Activated naive CD8-positive, alpha-beta T cell (primary cell): ENCODE results near the gene AP2M1.

Experiments
- H3K27ac Mint-ChIP-seq: one replicate; pipeline ENCODE4 v1.8.0; 2021; ENCODE audit warnings: mixed read lengths
- H3K27me3 Mint-ChIP-seq: one replicate; pipeline ENCODE4 v1.8.0; 2021; ENCODE audit warnings: mixed read lengths
- H3K36me3 Mint-ChIP-seq: one replicate; pipeline ENCODE4 v1.8.0; 2021; ENCODE audit warnings: mixed read lengths
- H3K4me1 Mint-ChIP-seq: one replicate; pipeline ENCODE4 v1.8.0; 2021; ENCODE audit warnings: low read depth, mixed read lengths
- H3K4me3 Mint-ChIP-seq: one replicate; pipeline ENCODE4 v1.8.0; 2021; ENCODE audit warnings: mild to moderate bottlenecking, mixed read lengths
- H3K9me3 Mint-ChIP-seq: one replicate; pipeline ENCODE4 v1.8.0; 2021; ENCODE audit warnings: low read depth, mixed read lengths

Gene AP2M1

GRCh38 chr3:184181596-184181995 lies 6.9 kb downstream of the AP2M1 start:
- no peak overlapping the region for H3K27ac Mint-ChIP-seq
- H3K27me3 Mint-ChIP-seq = no peaks in the 10 kb centered on the region
- no peaks in the 10 kb centered on the region for H3K9me3 Mint-ChIP-seq
- H3K4me3 Mint-ChIP-seq = no peak overlapping the region
- H3K4me1 Mint-ChIP-seq = peaks cover 29% of the 10 kb centered on the region
- H3K36me3 Mint-ChIP-seq = peaks cover 6% of the 10 kb centered on the region

GRCh38 chr3:184183679-184184078 lies 9.0 kb downstream of the AP2M1 start:
- H3K4me1 Mint-ChIP-seq = peaks cover 29% of the 10 kb centered on the region

GRCh38 chr3:184184546-184185230 lies 10.0 kb downstream of the AP2M1 start:
- Mint-ChIP-seq H3K4me3 (peak overlapping the region; percentile 98), H3K27ac (peak overlapping the region; percentile 90), H3K4me1 (peaks cover 31% of the 10 kb centered on the region), H3K27me3 (no peaks in the 10 kb centered on the region), H3K36me3 (peaks cover 6% of the 10 kb centered on the region), H3K9me3 (no peaks in the 10 kb centered on the region)

More at GRCh38 chr3:184183679-184184078, 9.0 kb downstream of the AP2M1 start:
- H3K27ac Mint-ChIP-seq = no peak overlapping the region
- H3K36me3 Mint-ChIP-seq = peaks cover 6% of the 10 kb centered on the region
- H3K4me3 Mint-ChIP-seq = no peak overlapping the region
- H3K9me3 Mint-ChIP-seq = no peaks in the 10 kb centered on the region
- H3K27me3 Mint-ChIP-seq = no peaks in the 10 kb centered on the region

GRCh38 chr3:184185461-184186183 lies 11.0 kb downstream of the AP2M1 start:
- no peaks in the 10 kb centered on the region for H3K27me3 Mint-ChIP-seq
- H3K9me3 Mint-ChIP-seq = no peaks in the 10 kb centered on the region
- peak overlapping the region; percentile 90 for H3K27ac Mint-ChIP-seq
- peaks cover 9% of the 10 kb centered on the region for H3K36me3 Mint-ChIP-seq
- H3K4me1 Mint-ChIP-seq = peaks cover 35% of the 10 kb centered on the region
- H3K4me3 Mint-ChIP-seq = peak overlapping the region; percentile 98

GRCh38 chr3:184186184-184186901 lies 11.7 kb downstream of the AP2M1 start, which contains the start of gene ABCF3:
ABCF3 (plus strand) TSS chr3:184186199; CDS start chr3:184186208, 9 bp downstream.
- Mint-ChIP-seq H3K27ac (peak within 1 kb of the TSS; percentile 90), H3K4me1 (peaks cover 35% of the 10 kb centered on the region), H3K36me3 (peaks cover 9% of the 10 kb centered on the region), H3K9me3 (no peaks in the 10 kb centered on the region), H3K27me3 (no peaks in the 10 kb centered on the region), H3K4me3 (peak within 1 kb of the TSS; percentile 98)

GRCh38 chr3:184186902-184187207 lies 12.2 kb downstream of the AP2M1 start:
- peak overlapping the region; percentile 87 for H3K27ac Mint-ChIP-seq
- no peaks in the 10 kb centered on the region for H3K27me3 Mint-ChIP-seq
- H3K4me3 Mint-ChIP-seq = peak overlapping the region; percentile 98
- no peaks in the 10 kb centered on the region for H3K9me3 Mint-ChIP-seq
- H3K36me3 Mint-ChIP-seq = peaks cover 9% of the 10 kb centered on the region
- H3K4me1 Mint-ChIP-seq = peaks cover 35% of the 10 kb centered on the region

GRCh38 chr3:184188080-184188479 lies 13.4 kb downstream of the AP2M1 start:
- H3K9me3 Mint-ChIP-seq = no peaks in the 10 kb centered on the region
- no peaks in the 10 kb centered on the region for H3K27me3 Mint-ChIP-seq
- peaks cover 7% of the 10 kb centered on the region for H3K36me3 Mint-ChIP-seq
- H3K4me1 Mint-ChIP-seq = peaks cover 35% of the 10 kb centered on the region
- no peak overlapping the region for H3K27ac Mint-ChIP-seq
- H3K4me3 Mint-ChIP-seq = peak overlapping the region; percentile 98

- Mint-ChIP-seq H3K4me3 (no peak overlapping the region), H3K9me3 (no peaks in the 10 kb centered on the region), H3K36me3 (peaks cover 7% of the 10 kb centered on the region), H3K4me1 (peaks cover 35% of the 10 kb centered on the region), H3K27ac (no peak overlapping the region), H3K27me3 (no peaks in the 10 kb centered on the region)
Measured at GRCh38 chr3:184189421-184189820, 14.8 kb downstream of the AP2M1 start.

- H3K36me3 Mint-ChIP-seq = peaks cover 5% of the 10 kb centered on the region
- no peak overlapping the region for H3K27ac Mint-ChIP-seq
- no peaks in the 10 kb centered on the region for H3K27me3 Mint-ChIP-seq
- peaks cover 12% of the 10 kb centered on the region for H3K4me1 Mint-ChIP-seq
- no peak overlapping the region for H3K4me3 Mint-ChIP-seq
- H3K9me3 Mint-ChIP-seq = no peaks in the 10 kb centered on the region
Measured at GRCh38 chr3:184192889-184193288, 18.2 kb downstream of the AP2M1 start.

GRCh38 chr3:184193991-184194539 lies 19.4 kb downstream of the AP2M1 start:
- H3K27me3 Mint-ChIP-seq = no peaks in the 10 kb centered on the region
- H3K36me3 Mint-ChIP-seq = peaks cover 5% of the 10 kb centered on the region
- no peak overlapping the region for H3K27ac Mint-ChIP-seq
- peaks cover 6% of the 10 kb centered on the region for H3K4me1 Mint-ChIP-seq
- no peaks in the 10 kb centered on the region for H3K9me3 Mint-ChIP-seq
- no peak overlapping the region for H3K4me3 Mint-ChIP-seq

- Mint-ChIP-seq H3K9me3 (no peaks in the 10 kb centered on the region), H3K4me3 (no peak overlapping the region), H3K27ac (no peak overlapping the region), H3K36me3 (peaks cover 2% of the 10 kb centered on the region), H3K4me1 (no peaks in the 10 kb centered on the region), H3K27me3 (no peaks in the 10 kb centered on the region)
Measured at GRCh38 chr3:184196536-184196935, 21.9 kb downstream of the AP2M1 start.

GRCh38 chr3:184198509-184198908 lies 23.9 kb downstream of the AP2M1 start:
- peaks cover 2% of the 10 kb centered on the region for H3K36me3 Mint-ChIP-seq
- no peaks in the 10 kb centered on the region for H3K27me3 Mint-ChIP-seq
- no peaks in the 10 kb centered on the region for H3K4me1 Mint-ChIP-seq
- no peaks in the 10 kb centered on the region for H3K9me3 Mint-ChIP-seq
- no peak overlapping the region for H3K27ac Mint-ChIP-seq
- H3K4me3 Mint-ChIP-seq = no peak overlapping the region

- Mint-ChIP-seq H3K27ac (no peak overlapping the region), H3K27me3 (peaks cover 2% of the 10 kb centered on the region), H3K36me3 (no peaks in the 10 kb centered on the region), H3K4me1 (no peaks in the 10 kb centered on the region), H3K9me3 (no peaks in the 10 kb centered on the region), H3K4me3 (no peak overlapping the region)
Measured at GRCh38 chr3:184200825-184201224, 26.2 kb downstream of the AP2M1 start.

GRCh38 chr3:184203526-184203925 lies 28.9 kb downstream of the AP2M1 start:
- Mint-ChIP-seq H3K4me3 (no peak overlapping the region), H3K4me1 (no peaks in the 10 kb centered on the region), H3K9me3 (no peaks in the 10 kb centered on the region), H3K36me3 (no peaks in the 10 kb centered on the region), H3K27me3 (peaks cover 9% of the 10 kb centered on the region), H3K27ac (no peak overlapping the region)
